Measurements from ENCODE around the gene GPRIN3. TPM values are rescaled to one million over a fixed set of nuclear protein-coding genes. Genes with fewer than 3 reads are reported as not detected.

GPRIN3 gene
- total RNA-seq, 1 experiment from 2014 or later: not detected

DNA sequence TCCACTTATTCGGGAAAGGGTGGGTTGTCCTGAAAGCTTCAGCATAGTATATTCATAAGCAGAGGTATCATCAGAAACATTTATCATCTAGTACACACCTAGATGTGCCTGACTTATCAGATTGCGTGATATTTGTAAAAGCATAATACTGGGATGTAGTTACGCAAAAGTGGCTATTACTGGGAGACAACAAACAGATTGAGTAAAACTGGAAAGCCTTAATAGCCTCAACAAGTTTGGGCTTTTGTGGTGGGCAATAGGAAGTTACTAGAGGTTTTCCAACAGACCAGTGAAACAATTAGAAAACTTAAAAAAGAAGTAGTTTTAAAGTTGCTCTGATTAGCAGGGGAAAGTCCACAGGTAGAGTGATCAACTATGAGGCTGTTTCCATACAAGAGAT is 39.8 kb downstream of the GPRIN3 start:
- no TSS peak for BruUV-seq (replicated peaks)

DNA sequence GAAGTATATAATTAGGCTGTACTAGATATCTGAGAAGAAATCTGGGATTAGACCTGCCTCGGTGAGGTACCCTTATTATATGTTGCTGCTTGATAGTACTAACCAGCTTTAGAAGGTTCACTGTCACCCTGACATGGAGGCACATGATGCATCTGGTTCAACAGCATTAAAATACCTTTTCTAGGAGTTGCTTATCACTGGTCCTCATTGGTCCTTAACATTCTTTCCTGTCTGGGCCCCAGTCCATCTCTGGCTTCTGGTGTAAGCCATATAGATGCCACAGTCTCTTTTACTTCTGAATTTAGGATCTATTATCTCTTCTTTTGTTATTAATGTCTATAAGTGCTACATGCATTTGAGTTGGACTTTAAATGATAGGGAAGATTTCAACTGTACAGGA is 40.2 kb downstream of the GPRIN3 start:
- no peak for DNase-seq (ENCODE audit: low spot score)
- BruUV-seq (replicated peaks): no TSS peak
- POLR2A ChIA-PET (ENCODE audit: low non-redundant PET): no interaction called here
- intact Hi-C loops (cut with micrococcal nuclease; ENCODE audit: unreplicated experiment): no loop called here
- Histone ChIP-seq H3K4me1 (ENCODE audit: insufficient read depth, low read length, poor library complexity, severe bottlenecking) (no peaks in the 10 kb centered on the region), H3K36me3 (ENCODE audit: insufficient read depth, low read length, poor library complexity, severe bottlenecking) (no peaks in the 10 kb centered on the region), H3K27ac (ENCODE audit: low read depth, low read length, poor library complexity, severe bottlenecking) (no peak overlapping the region), H3K4me3 (ENCODE audit: low read depth, low read length, poor library complexity, severe bottlenecking) (no peak overlapping the region), H3K27me3 (replicated peaks; ENCODE audit: insufficient read depth, low read depth, low read length, poor library complexity) (no peaks in the 10 kb centered on the region), H3K9me3 (ENCODE audit: low read depth, low read length, poor library complexity, severe bottlenecking) (no peaks in the 10 kb centered on the region)
- CTCF ChIA-PET: no interaction called here
- no peak for TF ChIP-seq EZH2 (IDR thresholded peaks at IDR 0.05; ENCODE audit: borderline replicate concordance, low read depth, low read length, poor library complexity, severe bottlenecking)
- TF ChIP-seq, protein P1, sequence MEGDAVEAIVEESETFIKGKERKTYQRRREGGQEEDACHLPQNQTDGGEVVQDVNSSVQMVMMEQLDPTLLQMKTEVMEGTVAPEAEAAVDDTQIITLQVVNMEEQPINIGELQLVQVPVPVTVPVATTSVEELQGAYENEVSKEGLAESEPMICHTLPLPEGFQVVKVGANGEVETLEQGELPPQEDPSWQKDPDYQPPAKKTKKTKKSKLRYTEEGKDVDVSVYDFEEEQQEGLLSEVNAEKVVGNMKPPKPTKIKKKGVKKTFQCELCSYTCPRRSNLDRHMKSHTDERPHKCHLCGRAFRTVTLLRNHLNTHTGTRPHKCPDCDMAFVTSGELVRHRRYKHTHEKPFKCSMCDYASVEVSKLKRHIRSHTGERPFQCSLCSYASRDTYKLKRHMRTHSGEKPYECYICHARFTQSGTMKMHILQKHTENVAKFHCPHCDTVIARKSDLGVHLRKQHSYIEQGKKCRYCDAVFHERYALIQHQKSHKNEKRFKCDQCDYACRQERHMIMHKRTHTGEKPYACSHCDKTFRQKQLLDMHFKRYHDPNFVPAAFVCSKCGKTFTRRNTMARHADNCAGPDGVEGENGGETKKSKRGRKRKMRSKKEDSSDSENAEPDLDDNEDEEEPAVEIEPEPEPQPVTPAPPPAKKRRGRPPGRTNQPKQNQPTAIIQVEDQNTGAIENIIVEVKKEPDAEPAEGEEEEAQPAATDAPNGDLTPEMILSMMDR (conservative IDR thresholded peaks at IDR 0.05; ENCODE audit: low read depth, low read length): no peak

More for the DNA sequence above, 39.8 kb downstream of the GPRIN3 start:
- Histone ChIP-seq H3K9me3 (ENCODE audit: low read depth, low read length, poor library complexity, severe bottlenecking) (no peaks in the 10 kb centered on the region), H3K36me3 (ENCODE audit: insufficient read depth, low read length, poor library complexity, severe bottlenecking) (no peaks in the 10 kb centered on the region), H3K27me3 (replicated peaks; ENCODE audit: insufficient read depth, low read depth, low read length, poor library complexity) (no peaks in the 10 kb centered on the region), H3K27ac (ENCODE audit: low read depth, low read length, poor library complexity, severe bottlenecking) (no peak overlapping the region), H3K4me1 (ENCODE audit: insufficient read depth, low read length, poor library complexity, severe bottlenecking) (no peaks in the 10 kb centered on the region), H3K4me3 (ENCODE audit: low read depth, low read length, poor library complexity, severe bottlenecking) (no peak overlapping the region)
- DNase-seq (ENCODE audit: low spot score): no peak
- no peak for TF ChIP-seq EZH2 (IDR thresholded peaks at IDR 0.05; ENCODE audit: borderline replicate concordance, low read depth, low read length, poor library complexity, severe bottlenecking)
- TF ChIP-seq, protein P1 (conservative IDR thresholded peaks at IDR 0.05; ENCODE audit: low read depth, low read length): no peak
- ChIA-PET POLR2A (ENCODE audit: low non-redundant PET) (no interaction called here), CTCF (no interaction called here)
- intact Hi-C loops (cut with micrococcal nuclease; ENCODE audit: unreplicated experiment): no loop called here

DNA sequence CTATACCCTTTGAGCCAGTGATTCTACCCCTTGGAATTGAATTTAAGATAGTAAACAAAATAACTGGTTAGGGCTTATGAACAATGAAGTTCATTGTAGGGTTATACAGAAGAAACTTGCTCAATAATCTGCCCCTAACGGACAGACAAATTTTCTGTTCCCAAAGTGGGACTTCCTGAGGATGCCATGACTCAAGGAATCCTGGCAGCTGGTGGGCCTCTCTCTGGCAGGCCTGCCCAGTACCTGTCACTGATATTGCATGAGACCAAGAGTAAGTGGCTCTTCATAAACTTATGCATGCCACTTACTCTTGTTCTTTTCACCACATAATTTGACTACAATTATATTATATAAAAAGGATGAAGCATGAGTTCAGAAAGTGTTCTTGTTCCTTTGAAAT is 41.5 kb downstream of the GPRIN3 start:
- CTCF ChIA-PET: no interaction called here
- no peak overlapping the region for H3K27ac ChIP-seq (ENCODE audit: low read depth, low read length, poor library complexity, severe bottlenecking)
- intact Hi-C loops (cut with micrococcal nuclease; ENCODE audit: unreplicated experiment): no loop called here
- no TSS peak for BruUV-seq (replicated peaks)
- POLR2A ChIA-PET (ENCODE audit: low non-redundant PET): no interaction called here
- no peak for DNase-seq (ENCODE audit: low spot score)
- no peak for TF ChIP-seq EZH2 (IDR thresholded peaks at IDR 0.05; ENCODE audit: borderline replicate concordance, low read depth, low read length, poor library complexity, severe bottlenecking)
- TF ChIP-seq, protein P1 (conservative IDR thresholded peaks at IDR 0.05; ENCODE audit: low read depth, low read length): no peak
- no peaks in the 10 kb centered on the region for H3K9me3 ChIP-seq (ENCODE audit: low read depth, low read length, poor library complexity, severe bottlenecking)
- no peaks in the 10 kb centered on the region for H3K27me3 ChIP-seq (replicated peaks; ENCODE audit: insufficient read depth, low read depth, low read length, poor library complexity)
- H3K36me3 ChIP-seq (ENCODE audit: insufficient read depth, low read length, poor library complexity, severe bottlenecking): no peaks in the 10 kb centered on the region
- no peaks in the 10 kb centered on the region for H3K4me1 ChIP-seq (ENCODE audit: insufficient read depth, low read length, poor library complexity, severe bottlenecking)
- no peak overlapping the region for H3K4me3 ChIP-seq (ENCODE audit: low read depth, low read length, poor library complexity, severe bottlenecking)

All from A673 (cell line).